GM21786 (cell line): Measurements from ENCODE around the gene DHRS12.
A peak's percentile ranks its signal among the peaks of the same experiment; 100 is the strongest.

Source experiments
- ATAC-seq: cut with Tn5 transposase; IDR thresholded peaks from one replicate; pipeline ENCODE4 v1.9.1; 2021; ENCODE audit not compliant: unreplicated experiment

DHRS12 gene

GRCh38 chr13:51828730-51829567, 25.0 kb upstream of the DHRS12 start:
- no peak for ATAC-seq

- no peak for ATAC-seq
Measured at GRCh38 chr13:51827254-51827653, 23.3 kb upstream of the DHRS12 start.

- no peak for ATAC-seq
Measured at GRCh38 chr13:51826606-51827005, 22.6 kb upstream of the DHRS12 start.

- no peak for ATAC-seq
Measured at GRCh38 chr13:51825681-51826254, 21.8 kb upstream of the DHRS12 start.

GRCh38 chr13:51825165-51825592, 21.2 kb upstream of the DHRS12 start:
- ATAC-seq = peak; percentile 60

GRCh38 chr13:51824712-51825111, 20.7 kb upstream of the DHRS12 start:
- ATAC-seq = peak; percentile 16

- ATAC-seq = no peak
Measured at GRCh38 chr13:51823863-51824262, 19.9 kb upstream of the DHRS12 start.

- no peak for ATAC-seq
Measured at GRCh38 chr13:51823359-51823758, 19.4 kb upstream of the DHRS12 start.

- ATAC-seq = no peak
Measured at GRCh38 chr13:51822106-51822815, 18.3 kb upstream of the DHRS12 start.

- no peak for ATAC-seq
Measured at GRCh38 chr13:51821606-51822005, 17.6 kb upstream of the DHRS12 start.

GRCh38 chr13:51820016-51820597, 16.1 kb upstream of the DHRS12 start:
- ATAC-seq = no peak

GRCh38 chr13:51819544-51819943, 15.6 kb upstream of the DHRS12 start:
- ATAC-seq = no peak

GRCh38 chr13:51818781-51819511, 15.0 kb upstream of the DHRS12 start:
- ATAC-seq = peak; percentile 34

- no peak for ATAC-seq
Measured at GRCh38 chr13:51818276-51818675, 14.3 kb upstream of the DHRS12 start.

GRCh38 chr13:51817717-51818116, 13.8 kb upstream of the DHRS12 start:
- ATAC-seq = no peak

- ATAC-seq = no peak
Measured at GRCh38 chr13:51816604-51817249, 12.8 kb upstream of the DHRS12 start.

- no peak for ATAC-seq
Measured at GRCh38 chr13:51815848-51816247, 11.9 kb upstream of the DHRS12 start.

- ATAC-seq = peak; percentile 66
Measured at GRCh38 chr13:51814825-51815650, 11.1 kb upstream of the DHRS12 start.

- no peak for ATAC-seq
Measured at GRCh38 chr13:51814071-51814470, 10.1 kb upstream of the DHRS12 start.
